NT2/D1 (cell line): ENCODE measurements around the gene CD81.

ENCODE experiments used
- SUZ12 ChIP-seq: IDR thresholded peaks from 2 replicates; pipeline ENCODE4 v1.6.1; 2011; ENCODE audit not compliant: insufficient read length, insufficient read depth; ENCODE audit errors: extremely low read depth
- YY1 ChIP-seq: IDR thresholded peaks from 2 replicates; pipeline ENCODE4 v1.6.1; 2011; ENCODE audit not compliant: insufficient read length, insufficient read depth
- ZNF274 ChIP-seq: IDR thresholded peaks from 2 replicates; pipeline ENCODE4 v1.6.1; 2011; ENCODE audit warnings: mild to moderate bottlenecking, low read depth, low read length

DNA sequence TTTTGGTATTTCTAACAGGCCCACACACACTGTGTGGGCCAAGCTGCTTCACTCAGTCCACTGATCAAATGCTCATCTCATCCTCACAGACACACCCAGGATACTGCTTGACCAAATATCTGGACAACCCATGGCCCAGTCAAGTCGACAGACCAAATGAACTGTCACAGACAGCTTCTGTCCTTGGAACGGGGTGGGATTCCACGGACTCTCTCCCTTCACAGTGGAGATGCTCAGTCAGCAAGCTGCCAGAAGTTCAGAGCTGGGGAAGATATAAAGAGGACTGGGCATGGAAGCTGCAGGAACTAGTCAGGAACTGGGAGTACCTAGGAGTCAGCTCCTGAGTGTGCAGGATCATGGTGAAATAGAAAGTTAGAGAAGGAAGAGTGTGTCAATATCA is 34.6 kb upstream of the CD81 start:
- TF ChIP-seq YY1 (no peak), SUZ12 (no peak), ZNF274 (no peak)
